Activated CD4-positive, alpha-beta T cell treated with anti-CD3 and anti-CD28 coated beads for 1 hour (primary cell): ENCODE results near the gene RP2.

Experiments used
- DNase-seq: peaks from one replicate; pipeline ENCODE4 v3.0.0-alpha.2; 2020

The RP2 gene

GRCh38 chrX:46836701-46837557 lies at the start of gene RP2:
TSS of gene RP2 (plus strand) at chrX:46837043. CDS start at chrX:46837101, 58 bp downstream.
- peak; percentile 71 for DNase-seq

GRCh38 chrX:46788902-46789301 lies 47.9 kb upstream of the RP2 start:
- no peak for DNase-seq

DNA sequence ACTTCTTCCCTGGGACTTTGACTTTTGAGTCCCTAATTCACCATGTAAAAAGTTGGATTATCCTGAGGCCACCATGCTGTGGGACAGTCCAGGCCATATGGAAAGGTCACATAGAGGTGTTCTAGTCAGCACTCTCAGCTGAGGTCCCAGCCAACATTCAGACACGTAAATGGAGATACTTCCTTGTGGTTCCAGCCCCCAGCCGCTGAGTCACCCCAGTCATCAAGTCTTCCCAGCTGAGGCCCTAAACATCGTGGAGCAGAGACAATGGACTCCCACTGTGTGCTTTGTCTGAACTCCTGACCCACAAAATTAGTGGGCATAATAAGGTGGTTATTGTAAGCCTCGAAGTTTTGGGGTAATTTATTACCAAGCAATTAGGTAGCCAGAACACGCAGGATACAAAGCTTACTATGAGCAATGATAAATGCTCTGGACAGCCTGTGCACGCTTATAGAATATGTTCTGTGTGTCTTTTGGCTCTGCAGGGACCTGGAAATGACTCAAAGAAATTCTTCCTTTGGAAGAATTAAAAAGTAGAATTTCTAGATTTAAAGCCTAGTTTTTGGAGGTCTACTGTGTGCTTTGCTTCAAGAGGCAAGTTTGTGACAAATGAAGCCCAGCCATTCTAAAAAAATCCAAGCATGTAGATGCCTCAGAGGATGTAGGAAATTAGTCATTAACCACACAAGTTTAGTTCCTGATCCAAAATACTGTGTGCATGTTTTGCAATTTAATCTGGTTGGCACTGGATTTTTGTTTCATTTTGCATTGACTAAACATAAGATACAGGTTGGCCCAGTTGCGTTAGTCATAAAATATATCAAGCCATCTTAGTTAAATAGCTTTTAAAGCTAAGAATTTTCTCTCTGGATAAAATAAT lies 44.7 kb upstream of the RP2 start:
- DNase-seq, result no peak

GRCh38 chrX:46792810-46793188 lies 44.0 kb upstream of the RP2 start:
- no peak for DNase-seq

DNA sequence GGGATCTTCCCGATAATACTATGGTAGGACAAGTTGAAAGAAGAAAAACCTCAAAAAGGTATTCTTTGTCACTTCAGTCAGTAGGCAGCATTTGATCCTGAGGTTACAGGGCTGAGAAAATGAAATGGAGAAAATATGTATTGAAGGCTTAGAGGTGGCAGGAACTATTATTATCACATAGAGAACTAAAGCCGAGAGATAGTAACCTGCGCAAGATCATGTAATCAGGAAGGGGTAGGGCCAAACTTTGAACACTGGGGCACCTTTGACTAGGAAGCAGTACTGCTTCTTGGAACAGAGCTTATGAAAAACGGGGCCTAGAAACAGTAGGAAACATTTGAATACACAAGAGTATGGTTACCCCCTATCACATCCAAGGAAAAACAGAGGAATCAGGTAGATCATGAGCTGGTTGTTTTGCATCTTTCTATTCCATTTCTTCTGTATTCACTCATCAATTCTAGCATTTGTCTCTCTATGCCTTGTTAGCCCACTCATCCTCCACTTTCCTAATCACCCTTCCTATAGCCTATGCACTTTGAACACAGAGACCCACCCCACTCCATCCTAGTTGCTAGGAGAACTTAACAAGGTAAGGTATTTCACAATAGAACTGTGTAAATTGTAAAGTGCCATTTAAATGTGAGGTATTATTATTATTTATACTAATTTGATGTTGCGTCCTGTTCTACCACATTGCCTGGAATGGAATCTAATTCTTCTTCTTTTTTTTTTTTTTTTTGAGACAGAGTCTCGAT lies 43.3 kb upstream of the RP2 start:
- no peak for DNase-seq

DNA sequence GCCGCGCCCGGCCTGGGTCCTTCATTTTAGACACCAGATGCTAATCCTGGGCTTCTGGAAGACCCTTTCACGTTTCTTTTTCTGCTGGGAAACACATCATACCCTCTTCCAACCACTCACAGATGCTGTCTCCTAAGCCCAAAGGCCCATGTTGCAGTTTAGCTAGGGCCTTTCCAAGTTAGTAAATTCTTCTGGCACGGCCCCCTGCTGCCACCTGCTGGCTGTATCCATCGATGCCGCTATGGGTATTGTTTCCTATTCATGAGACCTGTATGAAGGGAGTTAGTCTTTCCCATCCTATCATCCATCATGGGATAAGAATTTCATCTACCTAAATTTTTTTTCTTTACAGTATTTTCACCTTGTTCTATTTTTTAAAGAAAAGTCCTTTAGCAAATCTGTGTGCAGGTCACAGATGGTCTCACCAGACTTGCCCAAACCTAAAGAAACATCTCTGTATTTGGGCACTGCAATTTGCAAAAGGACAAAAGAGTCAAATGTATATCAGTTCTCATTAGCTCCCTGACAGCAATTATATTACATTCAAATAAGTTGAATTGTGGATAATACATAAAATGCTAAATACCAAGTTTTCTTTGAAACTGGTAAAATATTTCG lies 40.2 kb upstream of the RP2 start:
- DNase-seq, result peak; percentile 47

GRCh38 chrX:46803140-46803539 lies 33.7 kb upstream of the RP2 start:
- DNase-seq, result no peak

DNA sequence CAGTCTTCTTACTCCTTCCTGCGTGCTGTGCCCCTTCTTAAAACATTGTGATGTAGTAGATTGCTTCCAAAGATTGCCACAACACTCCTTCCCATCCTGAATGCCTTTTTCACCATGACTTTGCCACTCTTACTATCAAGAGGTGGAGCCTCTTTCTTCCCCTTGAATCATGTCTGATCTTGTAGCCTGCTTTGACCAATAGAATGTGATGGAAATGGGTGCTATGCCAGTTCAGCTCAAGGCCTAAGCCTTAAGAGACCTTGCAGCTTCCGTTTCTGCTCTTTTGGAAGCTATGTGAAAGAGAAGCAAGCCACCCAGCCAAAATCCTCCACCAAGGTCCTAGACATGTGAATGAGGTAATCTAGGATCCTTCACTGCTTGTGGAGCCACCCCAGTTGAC lies 31.6 kb upstream of the RP2 start:
- no peak for DNase-seq

DNA sequence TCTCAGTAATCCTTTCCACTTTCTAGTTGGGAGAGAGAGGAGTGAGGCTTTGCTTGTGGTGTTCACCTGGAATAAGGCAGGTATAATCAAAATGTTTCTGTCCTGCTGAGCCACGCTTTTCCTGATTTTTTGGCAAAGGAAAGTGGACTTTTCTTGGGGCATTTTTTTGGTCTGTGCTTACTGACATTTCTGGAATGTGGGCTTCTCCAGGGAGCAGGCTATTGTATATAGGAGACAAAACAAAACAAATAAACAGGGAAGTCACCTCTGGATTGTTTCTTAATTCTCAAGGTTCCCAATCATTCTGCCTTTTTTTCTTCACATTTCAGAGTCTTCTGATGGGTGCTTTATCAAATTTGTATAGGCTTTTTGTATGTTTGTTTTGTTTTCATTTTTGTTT lies 25.7 kb upstream of the RP2 start:
- no peak for DNase-seq

DNA sequence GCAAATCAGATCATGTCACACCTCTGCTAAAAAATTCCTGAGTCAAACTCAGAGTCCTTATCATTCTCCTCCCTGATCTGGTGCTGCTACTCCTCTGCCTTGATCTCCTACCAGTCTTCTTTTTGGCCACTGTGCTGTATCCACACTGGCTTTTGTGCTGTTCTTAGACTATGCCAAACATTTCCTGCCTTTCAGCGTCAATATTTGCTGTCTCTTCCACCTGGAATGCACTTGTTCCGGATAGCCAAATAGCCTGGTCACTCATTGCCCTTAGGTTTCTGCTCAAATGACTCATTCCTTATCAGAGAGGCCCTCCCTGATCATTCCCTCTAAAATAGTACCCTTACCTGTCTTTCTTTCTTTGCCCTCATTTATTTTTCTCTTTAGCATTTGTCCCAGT lies 24.4 kb upstream of the RP2 start:
- no peak for DNase-seq

DNA sequence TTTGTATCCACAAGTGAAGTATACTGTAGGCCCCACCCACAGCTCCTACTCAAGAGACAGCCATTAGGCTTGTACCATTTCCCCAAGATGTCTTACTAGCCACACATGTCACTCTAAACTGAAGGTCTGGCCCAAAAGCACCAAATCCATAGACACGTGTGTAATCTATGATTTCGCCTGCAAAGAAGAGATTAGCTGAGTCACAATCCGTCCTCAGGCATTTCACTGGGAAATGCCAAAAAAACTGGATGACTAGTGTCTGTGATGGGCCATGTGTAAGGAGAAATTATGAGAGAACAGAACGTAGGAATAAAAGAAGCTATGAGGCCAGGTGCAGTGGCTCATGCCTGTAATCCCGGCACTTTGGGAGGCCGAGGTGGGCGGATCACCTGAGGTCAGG lies 21.9 kb upstream of the RP2 start:
- DNase-seq, result no peak

DNA sequence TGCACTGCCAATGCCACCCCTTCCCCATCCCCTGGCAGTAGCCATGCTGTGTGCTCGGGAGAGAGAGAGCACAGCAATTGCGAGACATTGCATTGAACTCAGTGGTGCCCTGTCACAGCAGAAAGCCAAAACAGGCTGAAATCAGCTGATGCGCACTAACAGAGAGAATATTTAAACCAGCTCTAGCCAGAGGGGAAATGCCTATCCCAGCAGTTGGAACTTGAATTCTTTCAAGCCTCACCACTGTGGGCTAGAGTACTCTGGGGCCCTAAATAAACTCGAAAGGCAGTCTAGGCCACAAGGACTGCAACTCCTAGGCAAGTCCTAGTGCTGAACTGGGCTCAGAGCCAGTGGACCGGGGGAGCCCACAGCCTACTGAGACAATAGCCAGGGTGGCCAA lies 17.7 kb upstream of the RP2 start:
- DNase-seq, result no peak

DNA sequence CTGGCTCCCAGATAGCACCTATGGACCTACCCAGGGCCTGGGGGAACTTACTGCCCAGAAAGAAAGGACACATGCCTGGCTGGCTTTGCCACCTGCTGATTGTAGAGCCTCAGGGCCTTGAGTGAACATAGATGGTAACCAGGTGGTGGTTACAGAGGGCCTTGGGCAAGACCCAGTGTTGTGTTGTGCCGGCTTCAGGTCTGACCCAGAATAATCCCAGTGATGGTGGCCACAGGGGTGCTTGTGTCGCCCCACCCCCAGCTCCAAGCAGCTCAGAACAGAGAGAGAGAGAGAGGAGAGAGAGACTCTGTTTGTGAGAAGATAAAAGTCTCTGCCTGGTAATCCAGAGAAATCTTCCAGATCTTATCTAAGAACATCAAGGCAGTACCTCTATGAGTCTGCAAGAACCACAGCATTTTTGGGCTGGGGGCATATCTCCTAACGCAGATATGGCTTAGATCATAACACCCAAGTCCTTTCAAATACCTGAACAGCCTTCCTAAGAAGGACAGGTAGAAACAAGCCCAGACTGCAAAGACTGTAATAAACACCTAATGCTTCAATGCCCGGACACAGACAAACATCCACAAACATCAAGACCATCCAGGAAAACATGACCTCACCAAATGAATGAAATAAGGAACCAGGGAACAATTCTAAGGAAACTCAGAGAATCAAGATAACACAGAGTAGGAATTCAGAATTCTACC lies 16.3 kb upstream of the RP2 start:
- no peak for DNase-seq

DNA sequence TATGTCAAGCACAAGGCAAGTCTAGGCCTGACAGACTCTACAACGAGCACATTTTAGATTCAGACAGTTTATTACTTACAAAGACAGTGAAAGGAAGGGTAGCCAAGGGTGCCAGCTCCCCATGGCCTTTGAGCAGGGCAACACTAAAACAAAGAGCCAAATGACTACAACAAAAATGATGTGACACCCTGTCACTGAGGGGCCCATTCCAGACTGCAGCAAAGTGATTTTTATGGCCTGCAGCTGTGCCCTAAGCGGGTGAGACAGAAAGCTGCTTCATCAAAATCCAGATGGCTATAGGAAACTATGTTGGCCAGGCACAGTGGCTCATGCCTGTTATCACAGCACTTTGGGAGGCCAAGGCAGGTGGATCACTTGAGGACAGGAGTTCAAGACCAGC lies 13.4 kb upstream of the RP2 start:
- no peak for DNase-seq

DNA sequence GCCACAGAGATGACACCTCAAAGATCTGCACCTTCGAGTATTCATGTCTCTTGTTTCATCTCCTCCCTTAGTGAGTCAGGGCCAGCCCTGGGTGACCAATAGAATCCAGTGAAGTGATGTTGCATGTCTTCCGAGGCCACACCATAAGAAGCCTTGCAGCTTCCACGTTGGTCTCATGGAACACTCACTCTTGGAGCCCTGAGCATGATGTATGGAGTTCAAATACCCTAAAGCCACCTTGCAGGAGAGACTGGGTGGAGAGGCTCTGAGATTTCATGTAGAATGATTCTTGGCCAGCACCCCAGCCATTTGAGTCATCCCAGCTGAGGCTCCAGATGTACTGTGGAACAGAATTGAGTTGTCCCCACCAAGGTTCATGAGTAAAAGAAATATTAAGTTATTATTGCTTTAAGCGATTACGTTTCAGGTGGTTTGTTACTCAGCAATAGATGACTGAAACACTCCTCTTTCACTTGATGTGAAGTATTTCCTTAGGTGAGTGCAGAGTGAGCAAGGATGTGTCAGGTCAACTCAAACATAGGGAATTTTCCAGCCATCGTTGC lies 5.0 kb upstream of the RP2 start:
- no peak for DNase-seq

DNA sequence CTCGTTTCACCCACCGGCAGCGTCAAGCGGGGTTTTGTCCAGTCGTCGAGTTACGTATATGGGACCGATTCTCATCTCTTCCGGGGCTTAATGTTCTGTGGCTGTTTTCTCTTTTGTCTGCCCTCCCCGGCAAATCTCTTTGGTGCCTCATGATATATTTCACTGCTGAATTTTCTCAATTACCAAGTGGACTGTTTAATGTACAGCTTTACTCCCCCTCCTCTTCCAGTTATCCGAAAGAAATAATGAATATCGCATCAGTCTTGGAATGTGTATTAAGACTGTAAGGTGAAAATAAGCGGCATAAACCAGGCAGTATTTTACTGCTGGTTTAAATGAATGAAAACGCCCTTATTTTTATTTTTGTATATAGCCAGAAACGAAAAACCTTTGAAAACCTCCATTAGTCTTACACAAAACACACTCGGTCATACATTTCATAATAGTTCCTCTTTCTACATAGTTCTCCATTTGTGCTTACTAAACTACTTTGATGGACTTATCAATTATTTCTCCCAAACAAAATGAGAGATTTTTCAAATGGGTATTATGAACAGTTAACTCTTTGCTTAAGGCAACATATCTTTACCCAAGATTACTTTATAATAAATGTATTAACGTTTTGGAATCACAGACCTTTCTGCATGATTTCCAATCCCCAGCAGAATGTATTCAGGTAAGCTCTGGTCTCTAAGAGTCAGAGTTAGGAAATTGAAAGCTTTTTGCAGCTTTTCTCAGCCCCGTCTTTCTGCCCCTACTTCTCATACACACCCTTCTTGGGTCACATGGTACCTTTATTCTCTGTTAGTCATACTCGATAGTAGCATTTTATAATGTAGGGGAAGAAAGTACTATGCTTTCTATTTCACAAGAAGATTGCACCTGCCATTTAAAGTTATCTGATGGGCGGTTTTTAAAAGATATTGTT lies 979 bp downstream of the RP2 start:
- no peak for DNase-seq

DNA sequence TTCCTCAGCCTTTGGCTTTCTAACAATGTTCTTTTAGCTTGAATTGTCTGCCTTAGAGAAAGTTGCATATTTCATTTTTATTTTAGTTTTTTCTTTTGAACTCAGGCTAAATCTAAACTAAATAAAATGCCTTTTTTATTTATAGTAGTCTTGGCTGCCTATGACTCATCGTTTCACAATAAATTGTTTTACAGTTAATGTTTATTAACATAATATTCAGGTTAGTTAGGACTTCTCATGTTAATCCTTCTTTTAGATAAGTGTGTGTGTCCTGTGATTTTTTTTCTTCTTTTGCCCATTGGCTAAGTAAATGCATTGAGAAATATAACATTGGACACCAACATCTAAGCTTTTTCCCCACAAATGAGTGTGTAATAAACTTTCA lies 1.6 kb downstream of the RP2 start:
- DNase-seq, result no peak

GRCh38 chrX:46838974-46839480 lies 2.2 kb downstream of the RP2 start:
- no peak for DNase-seq

- no peak for DNase-seq
These were observed 4.1 kb downstream of the RP2 start for GRCh38 chrX:46840946-46841345.

DNA sequence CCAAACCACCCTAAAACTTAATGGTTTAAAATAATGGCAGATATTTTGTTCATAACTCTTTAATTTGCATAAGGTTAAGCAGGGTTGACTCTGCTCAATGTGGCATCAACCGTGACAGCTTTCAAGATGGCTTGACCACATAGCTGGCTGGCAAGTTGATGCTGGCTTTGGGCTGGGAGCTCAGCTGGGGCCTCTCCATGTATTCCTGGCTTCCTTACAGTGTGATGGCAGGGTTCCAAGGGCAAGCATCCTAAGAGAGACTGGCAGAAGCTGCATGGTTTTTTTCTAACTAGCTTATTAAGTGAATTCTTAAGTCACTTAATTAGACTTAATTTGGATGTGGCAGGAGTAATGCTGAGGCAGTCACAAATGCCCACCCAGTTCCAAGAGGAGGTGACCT lies 4.5 kb downstream of the RP2 start:
- no peak for DNase-seq

GRCh38 chrX:46844913-46845312 lies 8.1 kb downstream of the RP2 start:
- DNase-seq, result no peak
